ENCODE measurements around the gene FGGY.

Gene FGGY

GRCh38 chr1:59315529-59316463, 18.9 kb downstream of the FGGY start:
- no peak for DNase-seq (ENCODE audit: low read depth in 2 of 2)

DNA sequence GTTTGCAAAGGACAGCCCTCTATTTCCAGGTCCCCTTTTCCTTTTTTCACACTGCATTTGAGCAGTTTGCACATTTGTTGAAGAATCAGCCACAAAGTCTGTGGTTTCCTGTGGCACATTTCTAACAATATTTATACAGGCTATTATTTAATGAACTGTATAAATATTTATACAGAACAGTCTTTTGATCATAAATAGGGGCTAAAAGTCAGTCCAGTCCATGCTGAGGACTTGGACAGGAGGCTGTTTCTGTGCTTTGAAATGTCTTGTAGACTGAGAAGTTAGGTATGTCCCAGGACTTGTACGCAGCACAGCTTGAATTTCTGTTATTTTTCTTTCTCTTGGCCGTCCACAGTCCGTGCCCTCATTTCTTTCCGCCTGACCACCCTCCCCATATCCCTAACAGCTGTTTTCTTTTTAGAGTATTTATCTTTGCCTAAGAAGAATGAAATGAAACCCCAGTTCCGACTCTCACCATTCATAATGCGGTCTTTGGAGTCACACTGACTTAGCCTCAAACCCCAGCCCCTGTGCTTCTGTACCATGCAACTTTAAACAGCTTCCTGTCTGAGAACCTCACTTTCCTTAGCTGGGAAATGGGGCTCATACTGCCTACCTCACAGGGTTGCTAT, 19.7 kb downstream of the FGGY start:
- no peak for DNase-seq (ENCODE audit: low read depth in 2 of 2)

- no peak for DNase-seq (ENCODE audit: low read depth in 2 of 2)
These were observed 20.4 kb downstream of the FGGY start for GRCh38 chr1:59317343-59317742.

- DNase-seq (ENCODE audit: low read depth in 2 of 2): no peak
These were observed 20.9 kb downstream of the FGGY start for GRCh38 chr1:59317780-59318179.

- DNase-seq (ENCODE audit: low read depth in 2 of 2): no peak
These were observed 21.5 kb downstream of the FGGY start for GRCh38 chr1:59318271-59318860.

DNA sequence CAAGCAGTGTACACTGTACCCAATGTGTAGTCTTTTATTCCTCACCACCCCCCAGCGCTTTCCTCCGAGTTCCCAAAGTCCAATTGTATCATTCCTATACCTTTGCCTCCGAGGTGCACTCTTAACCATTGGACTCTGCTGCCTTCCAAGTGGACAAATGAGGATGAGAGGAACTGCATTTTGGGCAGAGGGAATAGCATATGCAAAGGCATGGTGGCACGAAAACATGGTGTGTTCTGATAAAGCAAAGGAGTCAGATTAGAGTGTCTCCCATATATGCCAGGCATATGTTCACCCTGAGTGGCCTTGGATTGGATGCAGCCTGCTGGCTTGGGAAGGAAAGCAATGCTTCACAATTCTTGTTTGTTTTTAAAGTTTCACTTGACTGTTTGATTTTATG, 25.5 kb downstream of the FGGY start:
- no peak for DNase-seq (ENCODE audit: low read depth in 2 of 2)

DNA sequence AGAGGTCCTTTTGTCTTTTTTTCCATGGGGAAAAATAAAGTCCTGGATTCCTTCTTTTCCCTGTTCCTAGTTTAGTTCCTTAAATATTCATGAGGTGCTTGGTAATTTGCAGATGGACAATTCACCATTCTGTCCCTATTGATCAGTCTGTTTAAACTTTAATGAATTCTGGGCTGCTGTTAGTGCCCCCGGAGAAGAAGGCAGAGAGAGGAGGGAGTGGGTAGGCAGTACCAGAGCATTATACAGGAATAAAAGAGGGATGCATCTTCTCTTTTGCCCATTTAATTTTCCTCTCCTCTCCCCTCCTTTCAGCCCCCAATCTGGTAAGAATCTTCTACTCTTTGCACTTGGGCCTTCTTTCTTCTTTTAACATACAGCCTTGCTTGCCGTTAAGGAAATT, 25.9 kb downstream of the FGGY start:
- DNase-seq (ENCODE audit: low read depth in 2 of 2): no peak

DNA sequence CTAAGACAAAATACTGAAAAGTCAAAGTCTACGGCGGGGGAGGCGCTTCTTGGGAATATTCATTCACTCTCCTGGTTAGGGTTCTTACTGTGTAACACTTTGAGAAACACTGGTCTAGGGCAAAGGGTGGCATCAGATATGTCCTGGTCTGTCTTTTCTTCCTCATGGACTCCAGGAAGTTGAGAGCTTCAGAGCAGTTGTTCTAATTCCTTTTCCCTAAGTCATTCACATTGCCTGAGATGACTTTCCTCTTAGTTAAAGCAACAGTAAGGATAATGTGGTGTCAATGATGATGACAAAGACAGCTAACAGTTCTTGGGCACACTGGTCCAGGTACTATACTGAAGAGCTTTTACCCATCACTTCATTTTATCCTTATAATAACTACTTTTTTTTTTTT, 27.0 kb downstream of the FGGY start:
- no peak for DNase-seq (ENCODE audit: low read depth in 2 of 2)

GRCh38 chr1:59328353-59328752, 31.5 kb downstream of the FGGY start:
- no peak for DNase-seq (ENCODE audit: low read depth in 2 of 2)

DNA sequence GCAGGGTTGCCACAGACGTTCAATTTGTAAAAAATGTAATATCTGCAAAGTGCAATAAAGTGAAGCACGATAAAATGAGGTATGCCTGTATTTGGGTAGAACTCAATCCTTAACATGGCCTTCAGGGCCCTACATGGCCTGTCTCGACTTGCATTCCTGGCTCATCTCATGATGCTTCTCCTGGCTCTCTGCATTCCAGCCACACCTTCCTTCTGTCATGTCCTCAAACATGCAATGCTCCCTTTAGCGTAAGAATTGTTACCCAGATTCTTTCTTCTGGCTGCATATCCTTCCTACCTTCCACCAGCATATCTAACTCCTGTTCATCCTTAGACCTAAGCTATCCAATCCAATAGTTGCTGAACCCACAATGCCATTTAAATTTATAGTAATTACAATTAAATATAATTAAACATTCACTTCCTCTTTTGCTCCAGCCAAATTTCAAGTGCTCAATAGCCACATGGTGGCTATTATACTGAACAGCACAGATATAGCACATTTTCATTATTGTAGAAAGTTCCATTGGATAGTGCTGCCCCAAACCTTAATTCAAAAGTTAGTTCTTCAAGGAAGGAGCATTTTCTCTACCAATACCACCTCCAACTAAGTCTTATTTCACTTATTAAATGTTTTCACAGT, 32.6 kb downstream of the FGGY start:
- DNase-seq (ENCODE audit: low read depth in 2 of 2): no peak

DNA sequence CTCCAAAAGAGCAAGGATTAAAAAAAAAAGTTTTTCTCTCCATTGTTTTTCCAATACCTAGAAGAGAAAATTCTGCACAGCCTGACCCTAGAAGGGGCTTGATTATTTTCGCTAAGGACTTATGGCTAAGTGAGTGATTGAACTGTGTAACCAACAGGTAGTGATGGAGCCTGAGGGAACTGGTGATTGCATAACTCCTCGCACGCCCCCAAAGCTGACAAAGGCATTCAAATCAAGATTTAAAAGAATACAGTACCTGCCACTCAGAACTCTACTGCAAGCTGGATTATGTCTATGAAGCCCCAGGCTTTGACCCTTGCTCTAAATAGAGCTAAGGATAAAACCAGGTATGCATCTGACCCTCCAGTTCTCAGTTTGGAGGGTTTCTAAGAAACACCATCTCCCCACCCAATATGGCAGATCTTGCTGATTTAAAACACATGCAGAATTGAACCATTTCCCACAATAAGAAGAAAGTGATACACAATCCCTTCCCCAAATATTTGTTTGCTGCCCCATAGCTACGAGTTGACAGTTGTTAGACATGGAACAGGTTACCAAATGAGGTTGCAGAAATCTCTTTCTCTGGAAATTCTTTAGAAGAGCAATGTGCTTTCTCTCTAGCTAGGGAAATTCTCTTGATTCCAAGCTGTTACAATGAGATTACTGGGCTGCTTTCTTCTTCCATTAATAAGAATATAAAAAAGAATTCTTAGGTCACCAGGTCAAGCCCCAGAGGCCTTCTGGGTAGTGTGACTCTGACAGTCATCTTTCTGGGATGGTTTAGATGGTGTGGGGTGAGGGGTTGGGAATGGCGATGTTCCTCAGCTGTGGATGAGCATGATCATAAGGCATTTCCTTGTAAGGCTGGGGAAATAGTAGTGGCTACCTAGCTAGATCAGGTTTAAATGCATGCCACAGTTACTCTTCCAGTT, 35.1 kb downstream of the FGGY start:
- no peak for DNase-seq (ENCODE audit: low read depth in 2 of 2)

DNA sequence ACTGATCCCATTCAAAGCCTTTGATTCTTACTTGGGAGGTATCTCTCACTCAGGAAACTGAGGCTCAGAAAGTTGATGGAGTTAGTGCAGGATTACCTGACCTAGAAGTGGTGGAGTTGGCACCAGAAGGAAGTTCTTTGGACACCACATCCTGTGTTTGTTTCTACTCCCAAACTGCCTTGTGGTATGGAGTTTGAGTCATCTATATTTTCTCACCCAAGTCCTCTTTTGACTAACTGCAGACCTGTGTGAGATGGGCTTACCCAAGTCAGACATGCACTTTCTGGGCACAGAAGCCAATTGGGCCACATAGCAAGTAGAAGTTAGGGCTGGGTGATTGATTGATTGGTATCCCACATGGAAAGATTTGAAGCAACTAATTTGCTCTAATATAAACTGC, 36.1 kb downstream of the FGGY start:
- no peak for DNase-seq (ENCODE audit: low read depth in 2 of 2)

DNA sequence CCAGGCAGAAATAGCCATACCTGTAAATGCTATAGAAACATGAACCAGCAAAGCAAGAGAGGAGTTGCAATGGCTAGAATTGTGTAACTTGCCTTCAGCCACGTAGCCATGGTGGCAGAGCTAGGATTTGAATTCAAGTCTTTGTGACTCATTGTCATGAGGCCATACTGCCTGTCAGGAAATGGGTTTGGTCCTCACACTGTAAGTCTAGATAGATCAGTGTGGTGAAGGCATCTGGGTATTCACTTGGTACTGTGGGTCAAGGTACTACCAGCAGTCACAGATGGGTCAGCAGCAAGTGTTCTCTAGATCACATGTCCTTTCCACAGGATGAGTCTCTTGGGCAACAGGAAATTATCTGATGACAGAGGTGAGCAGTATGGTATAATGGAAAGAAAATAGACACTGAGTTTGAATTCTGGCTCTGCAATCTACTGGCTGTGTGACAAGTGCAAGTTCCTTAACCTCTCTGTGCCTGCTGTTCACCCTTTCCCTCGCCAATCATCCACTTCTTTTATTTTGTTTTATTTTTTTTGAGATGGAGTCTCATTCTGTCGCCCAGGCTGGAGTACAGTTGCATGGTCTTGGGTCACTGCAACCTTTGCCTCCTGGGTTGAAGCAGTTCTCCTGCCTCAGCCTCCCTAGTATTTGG, 36.9 kb downstream of the FGGY start:
- no peak for DNase-seq (ENCODE audit: low read depth in 2 of 2)

- DNase-seq (ENCODE audit: low read depth in 2 of 2): no peak
These were observed 43.8 kb downstream of the FGGY start for GRCh38 chr1:59340411-59341307.

DNA sequence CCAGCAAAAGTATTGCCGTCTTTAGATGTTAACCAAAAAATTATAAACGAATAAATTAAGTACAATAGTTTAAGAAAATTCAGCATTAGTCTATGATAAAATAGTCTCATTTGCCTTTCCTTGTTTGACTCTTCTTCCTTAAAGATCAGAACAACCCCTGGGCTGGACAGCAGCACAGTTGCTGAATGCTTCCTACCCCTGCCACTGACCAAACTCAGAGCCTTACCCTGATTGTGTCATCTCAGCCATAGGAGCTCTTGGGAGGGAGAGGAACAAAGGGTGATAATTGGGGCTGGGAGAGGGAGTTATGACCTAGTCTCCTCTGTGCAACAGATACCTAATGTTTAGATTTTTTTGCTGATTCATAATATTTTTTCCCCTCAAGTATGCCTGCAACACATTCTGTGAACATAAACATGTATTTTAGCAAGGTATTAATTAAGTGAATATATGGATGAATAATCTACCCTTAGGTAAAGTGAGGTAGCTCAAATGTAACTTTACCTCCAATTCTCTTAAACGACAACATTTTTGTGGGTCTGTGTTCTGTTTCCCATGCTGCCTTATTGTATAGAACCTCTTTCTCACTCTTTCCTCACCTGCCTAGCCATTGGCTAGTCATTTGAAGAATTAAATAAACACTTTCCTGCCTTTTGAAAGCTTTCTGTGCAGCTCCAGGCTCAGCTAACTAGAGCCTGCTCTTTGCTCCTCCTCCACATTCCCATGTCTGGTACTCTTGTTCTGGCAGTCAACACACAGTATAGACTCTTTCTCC, 46.1 kb downstream of the FGGY start:
- DNase-seq (ENCODE audit: low read depth in 2 of 2): no peak

GRCh38 chr1:59343576-59343840, 46.6 kb downstream of the FGGY start:
- no peak for DNase-seq (ENCODE audit: low read depth in 2 of 2)

DNA sequence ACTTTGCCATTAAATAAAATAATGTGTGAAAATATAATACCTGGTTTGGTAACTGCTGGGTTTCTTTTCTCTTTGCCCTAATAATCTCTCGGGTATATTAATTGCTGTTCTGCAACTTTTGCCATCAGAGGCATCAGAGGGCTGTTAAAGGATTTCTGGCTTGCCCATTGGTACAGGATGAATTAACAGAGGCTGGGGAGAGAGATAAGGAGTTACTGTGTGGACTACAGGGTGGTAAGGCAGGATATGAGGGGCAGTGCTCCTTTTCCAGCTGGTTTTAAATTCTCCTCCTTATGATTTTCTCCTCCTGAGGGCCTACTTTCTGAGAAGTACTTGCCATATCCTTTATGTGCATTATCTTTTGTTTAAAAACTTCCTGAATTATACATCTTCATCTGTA, 48.3 kb downstream of the FGGY start:
- DNase-seq (ENCODE audit: low read depth in 2 of 2): no peak

DNA sequence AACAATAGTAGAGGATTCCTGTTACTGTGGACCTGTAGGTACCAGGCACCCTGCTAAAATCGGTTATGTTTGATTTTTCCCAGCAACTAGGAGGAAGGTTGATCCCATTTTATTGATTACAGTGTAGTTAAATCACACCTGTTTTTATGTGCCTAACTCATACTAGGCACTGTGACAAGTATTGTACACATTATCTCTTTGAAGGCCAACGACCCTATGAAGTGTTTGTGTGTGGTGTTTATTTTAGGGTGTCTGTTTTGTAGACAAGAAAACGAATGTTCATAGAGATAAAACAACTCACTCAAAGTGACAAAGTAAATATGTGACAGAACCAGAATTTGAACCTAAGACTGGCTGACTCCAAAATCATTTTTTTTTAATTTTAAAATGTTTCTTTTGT, 49.5 kb downstream of the FGGY start:
- DNase-seq (ENCODE audit: low read depth in 2 of 2): no peak

- DNase-seq (ENCODE audit: low read depth in 2 of 2): no peak
These were observed 52.2 kb downstream of the FGGY start for GRCh38 chr1:59349101-59349500.

All from stimulated activated CD8-positive, alpha-beta memory T cell treated with anti-CD3 and anti-CD28 coated beads, Interleukin-15, amount 100 ng/mL, for 4 hours (primary cell).